Cardiac fibroblast (primary cell): Measurements from ENCODE around the gene DUS2.
A peak's percentile ranks its signal among the peaks of the same experiment; 100 is the strongest.
"Not testable (repeated sequence)": the region's sequence is repeated elsewhere in the genome, so short reads cannot be mapped to it uniquely, and the experiment has no call there.

ENCODE experiments used
- DNase-seq, 2 donors: peaks; one replicate each; pipeline versions ENCODE4 v3.0.0 to v3.0.0-alpha.2; 2010; ENCODE audit warnings: low read depth in 2 of 2
- H3K4me3 ChIP-seq, 2 donors: replicated peaks in 1 of 2; 1 replicate in 1 of 2; 2 replicates in 1 of 2; pipeline ENCODE4 v1.5.1; 2011; ENCODE audit warnings: low read depth in 2 of 2, low read length in 2 of 2, mild to moderate bottlenecking in 2 of 2, moderate library complexity in 1 of 2
- CTCF ChIP-seq: IDR thresholded peaks from one replicate; pipeline ENCODE4 v1.5.1; 2011; ENCODE audit warnings: low read depth, mild to moderate bottlenecking, low read length, inconsistent platforms

DUS2 gene

GRCh38 chr16:68000450-68000849 is 22.6 kb upstream of the DUS2 start:
- TF ChIP-seq CTCF, result no peak
- DNase-seq, result peak in 1 of 2 donors; percentile 20
- H3K4me3 ChIP-seq, result no peak overlapping the region

DNA sequence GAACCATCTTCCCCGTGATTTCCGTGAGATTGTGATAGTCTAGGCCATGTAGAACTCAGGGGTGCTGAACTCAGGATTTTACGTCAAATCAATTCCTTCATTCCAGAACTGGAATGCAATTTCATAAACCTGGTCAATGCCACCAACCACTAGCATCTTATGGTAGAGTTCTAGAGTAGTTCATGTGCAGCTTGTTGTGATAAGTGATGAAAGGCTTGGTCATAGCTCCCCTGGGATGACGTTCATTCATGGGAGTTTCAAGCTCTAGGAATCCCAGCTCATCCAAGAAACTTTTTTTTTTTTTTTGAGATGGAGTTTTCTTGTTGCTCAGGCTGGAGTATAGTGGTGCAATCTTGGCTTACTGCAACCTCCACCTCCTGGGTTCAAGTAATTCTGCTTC is 20.1 kb upstream of the DUS2 start:
- no peak overlapping the region for H3K4me3 ChIP-seq
- peak in 1 of 2 donors; percentile 95 for DNase-seq
- TF ChIP-seq CTCF, result no peak

GRCh38 chr16:68005211-68005610 is 17.9 kb upstream of the DUS2 start:
- no peak for DNase-seq
- H3K4me3 ChIP-seq, result no peak overlapping the region
- no peak for TF ChIP-seq CTCF

DNA sequence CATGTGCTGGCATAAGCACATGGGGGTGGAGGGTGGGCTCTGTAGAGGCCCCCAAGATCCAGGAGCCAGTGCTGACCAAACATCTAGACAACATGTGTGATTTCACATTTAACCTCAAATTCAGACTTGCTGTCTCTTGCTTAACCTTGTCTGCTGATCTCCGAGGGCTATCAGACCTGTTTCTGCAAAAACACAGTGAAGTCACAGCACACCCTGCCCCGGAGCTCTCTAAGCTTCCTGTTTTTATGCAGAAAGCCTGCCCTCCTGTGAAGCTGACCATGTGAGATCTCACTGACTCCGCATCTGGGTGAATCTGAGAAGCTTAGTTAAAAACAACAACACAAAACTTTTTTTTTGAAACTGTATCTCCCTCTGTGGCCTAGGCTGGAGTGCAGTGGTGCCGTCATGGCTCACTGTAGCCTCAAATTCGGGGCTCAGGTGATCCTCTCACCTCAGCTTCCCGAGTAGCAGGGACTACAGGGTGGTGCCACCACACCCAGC is 17.2 kb upstream of the DUS2 start:
- no peak overlapping the region for H3K4me3 ChIP-seq
- TF ChIP-seq CTCF, result no peak
- peak in 1 of 2 donors; percentile 37 for DNase-seq

DNA sequence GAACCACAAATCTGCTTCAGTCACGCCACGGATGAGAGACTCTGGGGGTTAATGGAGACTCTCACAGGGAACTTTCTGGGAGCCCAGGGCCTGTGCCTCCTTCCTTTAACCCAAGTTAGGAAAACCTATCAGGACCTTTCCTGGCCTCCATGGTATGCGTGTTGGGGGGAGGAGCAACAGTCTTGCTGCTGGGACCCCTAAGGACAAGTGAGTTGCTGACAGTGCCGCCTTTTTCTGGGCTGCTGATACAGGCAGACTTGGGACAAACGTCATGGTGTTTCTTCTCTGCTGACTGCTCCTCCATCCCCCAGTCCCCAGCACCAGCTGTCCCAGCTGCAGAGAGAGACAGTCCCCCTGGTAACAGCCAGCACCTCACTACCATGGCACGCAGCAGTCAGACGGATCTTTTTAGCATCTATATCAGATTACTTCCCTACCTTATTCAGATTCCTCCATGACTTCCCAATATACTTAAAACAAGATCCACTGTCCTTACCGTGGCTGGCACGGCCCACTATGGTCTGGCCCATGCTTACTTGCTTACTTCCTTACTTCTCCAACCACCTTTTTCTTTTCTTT is 13.8 kb upstream of the DUS2 start:
- TF ChIP-seq CTCF, result no peak
- DNase-seq, result no peak
- no peak overlapping the region for H3K4me3 ChIP-seq

- not testable (repeated sequence) for H3K4me3 ChIP-seq, DNase-seq
Observed at GRCh38 chr16:68009872-68010271, 13.2 kb upstream of the DUS2 start.

- peak; percentile 22 to 24 for DNase-seq
- no peak overlapping the region for H3K4me3 ChIP-seq
- no peak for TF ChIP-seq CTCF
Observed at GRCh38 chr16:68013440-68013839, 9.6 kb upstream of the DUS2 start.
